ENCODE data around the gene IDH3B.
A peak's percentile ranks its signal among the peaks of the same experiment; 100 is the strongest.

Gene IDH3B

GRCh38 chr20:2673453-2673852, 9.4 kb upstream of the IDH3B start:
- no peak overlapping the region for H2AFZ ChIP-seq (ENCODE audit: low read depth, low read length)
- no peak overlapping the region for H3K4ac ChIP-seq (ENCODE audit: low read depth in 1 of 2, low read length in 2 of 2)
- H3K14ac ChIP-seq (ENCODE audit: low read length in 2 of 2) = no peak overlapping the region
- no peak for DNase-seq
- no peaks in the 10 kb centered on the region for H3K79me1 ChIP-seq (replicated peaks; ENCODE audit: low read length, poor library complexity, severe bottlenecking)
- H3K36me3 ChIP-seq (ENCODE audit: control insufficient read depth in 1 of 2, insufficient read depth in 2 of 2, low read depth in 1 of 2, low read length in 2 of 2) = no peaks in the 10 kb centered on the region
- no peak overlapping the region for H3K18ac ChIP-seq (ENCODE audit: low read depth in 1 of 2, low read length in 2 of 2)
- H3K27me3 ChIP-seq (ENCODE audit: control insufficient read depth in 1 of 2, insufficient read depth in 1 of 2, low read length in 2 of 2) = peaks cover 36 to 46% of the 10 kb centered on the region in 2 experiments
- no peak overlapping the region for H4K8ac ChIP-seq (ENCODE audit: low read length)
- H2BK12ac ChIP-seq (ENCODE audit: low read length in 2 of 2) = no peak overlapping the region
- H3K4me2 ChIP-seq (ENCODE audit: low read length, poor library complexity, severe bottlenecking) = no peak overlapping the region
- H3K9ac ChIP-seq (ENCODE audit: low read length) = no peak overlapping the region
- 80% methylated on average over 4 of the region's 4 CpGs for WGBS
- H2BK15ac ChIP-seq (ENCODE audit: low read depth, poor library complexity, severe bottlenecking) = no peak overlapping the region
- H3K27ac ChIP-seq (ENCODE audit: low read length, poor library complexity, severe bottlenecking) = no peak overlapping the region
- no peak overlapping the region for H3K23ac ChIP-seq (ENCODE audit: low read length in 2 of 2)
- H2BK5ac ChIP-seq (ENCODE audit: low read depth, low read length, poor library complexity, severe bottlenecking) = no peak overlapping the region
- no peak overlapping the region for H2BK120ac ChIP-seq (ENCODE audit: low read depth, low read length)
- H2AK5ac ChIP-seq (ENCODE audit: low read length, severe bottlenecking) = no peak overlapping the region
- no peak overlapping the region for H3K4me3 ChIP-seq (ENCODE audit: insufficient read depth in 1 of 2, low read depth in 1 of 2, low read length in 2 of 2)
- no peaks in the 10 kb centered on the region for H3K9me3 ChIP-seq (ENCODE audit: control insufficient read depth, low read length)
- no peak overlapping the region for H4K91ac ChIP-seq (ENCODE audit: low read length)
- no peaks in the 10 kb centered on the region for H3K4me1 ChIP-seq (ENCODE audit: control insufficient read depth, insufficient read depth, low read depth, low read length)

GRCh38 chr20:2672446-2672845, 8.4 kb upstream of the IDH3B start:
- no peaks in the 10 kb centered on the region for H3K79me1 ChIP-seq (replicated peaks; ENCODE audit: low read length, poor library complexity, severe bottlenecking)
- no peak overlapping the region for H3K4me3 ChIP-seq (ENCODE audit: insufficient read depth in 1 of 2, low read depth in 1 of 2, low read length in 2 of 2)
- no peak overlapping the region for H2AK5ac ChIP-seq (ENCODE audit: low read length, severe bottlenecking)
- no peak overlapping the region for H4K8ac ChIP-seq (ENCODE audit: low read length)
- H4K91ac ChIP-seq (ENCODE audit: low read length) = no peak overlapping the region
- H3K14ac ChIP-seq (ENCODE audit: low read length in 2 of 2) = no peak overlapping the region
- H2BK12ac ChIP-seq (ENCODE audit: low read length in 2 of 2) = no peak overlapping the region
- no peaks in the 10 kb centered on the region for H3K4me1 ChIP-seq (ENCODE audit: control insufficient read depth, insufficient read depth, low read depth, low read length)
- no peak overlapping the region for H3K4ac ChIP-seq (ENCODE audit: low read depth in 1 of 2, low read length in 2 of 2)
- no peaks in the 10 kb centered on the region for H3K36me3 ChIP-seq (ENCODE audit: control insufficient read depth in 1 of 2, insufficient read depth in 2 of 2, low read depth in 1 of 2, low read length in 2 of 2)
- no peak overlapping the region for H2BK15ac ChIP-seq (ENCODE audit: low read depth, poor library complexity, severe bottlenecking)
- no peak overlapping the region for H3K18ac ChIP-seq (ENCODE audit: low read depth in 1 of 2, low read length in 2 of 2)
- no peak overlapping the region for H3K4me2 ChIP-seq (ENCODE audit: low read length, poor library complexity, severe bottlenecking)
- no peak overlapping the region for H2AFZ ChIP-seq (ENCODE audit: low read depth, low read length)
- no peak overlapping the region for H3K23ac ChIP-seq (ENCODE audit: low read length in 2 of 2)
- H2BK120ac ChIP-seq (ENCODE audit: low read depth, low read length) = no peak overlapping the region
- WGBS = 82% methylated on average over 3 of the region's 3 CpGs
- no peaks in the 10 kb centered on the region for H3K9me3 ChIP-seq (ENCODE audit: control insufficient read depth, low read length)
- H3K27ac ChIP-seq (ENCODE audit: low read length, poor library complexity, severe bottlenecking) = no peak overlapping the region
- H3K9ac ChIP-seq (ENCODE audit: low read length) = no peak overlapping the region
- H2BK5ac ChIP-seq (ENCODE audit: low read depth, low read length, poor library complexity, severe bottlenecking) = no peak overlapping the region
- peaks cover 31 to 43% of the 10 kb centered on the region in 2 experiments for H3K27me3 ChIP-seq (ENCODE audit: control insufficient read depth in 1 of 2, insufficient read depth in 1 of 2, low read length in 2 of 2)
- DNase-seq = no peak

- Histone ChIP-seq H3K9ac (ENCODE audit: low read length) (no peak overlapping the region), H3K14ac (ENCODE audit: low read length in 2 of 2) (no peak overlapping the region), H4K91ac (ENCODE audit: low read length) (no peak overlapping the region), H2BK12ac (ENCODE audit: low read length in 2 of 2) (no peak overlapping the region), H3K4me3 (ENCODE audit: insufficient read depth in 1 of 2, low read depth in 1 of 2, low read length in 2 of 2) (no peak overlapping the region), H2BK5ac (ENCODE audit: low read depth, low read length, poor library complexity, severe bottlenecking) (no peak overlapping the region), H2BK120ac (ENCODE audit: low read depth, low read length) (no peak overlapping the region), H3K23ac (ENCODE audit: low read length in 2 of 2) (no peak overlapping the region), H3K27me3 (ENCODE audit: control insufficient read depth in 1 of 2, insufficient read depth in 1 of 2, low read length in 2 of 2) (peaks cover 26 to 39% of the 10 kb centered on the region in 2 experiments), H2AK5ac (ENCODE audit: low read length, severe bottlenecking) (no peak overlapping the region), H3K27ac (ENCODE audit: low read length, poor library complexity, severe bottlenecking) (no peak overlapping the region), H2AFZ (ENCODE audit: low read depth, low read length) (no peak overlapping the region), H3K18ac (ENCODE audit: low read depth in 1 of 2, low read length in 2 of 2) (no peak overlapping the region), H2BK15ac (ENCODE audit: low read depth, poor library complexity, severe bottlenecking) (no peak overlapping the region), H3K36me3 (ENCODE audit: control insufficient read depth in 1 of 2, insufficient read depth in 2 of 2, low read depth in 1 of 2, low read length in 2 of 2) (no peaks in the 10 kb centered on the region), H3K79me1 (replicated peaks; ENCODE audit: low read length, poor library complexity, severe bottlenecking) (no peaks in the 10 kb centered on the region), H3K4me2 (ENCODE audit: low read length, poor library complexity, severe bottlenecking) (no peak overlapping the region), H3K4me1 (ENCODE audit: control insufficient read depth, insufficient read depth, low read depth, low read length) (no peaks in the 10 kb centered on the region), H4K8ac (ENCODE audit: low read length) (no peak overlapping the region), H3K9me3 (ENCODE audit: control insufficient read depth, low read length) (no peaks in the 10 kb centered on the region), H3K4ac (ENCODE audit: low read depth in 1 of 2, low read length in 2 of 2) (no peak overlapping the region)
- WGBS = 20% methylated on average over 3 of the region's 4 CpGs
- no peak for DNase-seq
These were observed 8.0 kb upstream of the IDH3B start for GRCh38 chr20:2671977-2672376.

GRCh38 chr20:2663364-2663886, 591 bp downstream of the IDH3B start:
- no peak overlapping the region for H3K14ac ChIP-seq (ENCODE audit: low read length in 2 of 2)
- H3K23ac ChIP-seq (ENCODE audit: low read length in 2 of 2) = no peak overlapping the region
- H3K79me1 ChIP-seq (replicated peaks; ENCODE audit: low read length, poor library complexity, severe bottlenecking) = peaks cover 22% of the 10 kb centered on the region

More at GRCh38 chr20:2663364-2663886, 591 bp downstream of the IDH3B start:
- Histone ChIP-seq H3K27ac (ENCODE audit: low read length, poor library complexity, severe bottlenecking) (no peak overlapping the region), H2BK15ac (ENCODE audit: low read depth, poor library complexity, severe bottlenecking) (no peak overlapping the region), H3K4me1 (ENCODE audit: control insufficient read depth, insufficient read depth, low read depth, low read length) (peaks cover 4% of the 10 kb centered on the region), H2AK5ac (ENCODE audit: low read length, severe bottlenecking) (no peak overlapping the region), H3K4me3 (ENCODE audit: insufficient read depth in 1 of 2, low read depth in 1 of 2, low read length in 2 of 2) (peak overlapping the region; percentile 95 to 96), H3K36me3 (ENCODE audit: control insufficient read depth in 1 of 2, insufficient read depth in 2 of 2, low read depth in 1 of 2, low read length in 2 of 2) (peaks cover 33 to 39% of the 10 kb centered on the region in 2 experiments), H3K9me3 (ENCODE audit: control insufficient read depth, low read length) (no peaks in the 10 kb centered on the region), H3K18ac (ENCODE audit: low read depth in 1 of 2, low read length in 2 of 2) (no peak overlapping the region), H3K4me2 (ENCODE audit: low read length, poor library complexity, severe bottlenecking) (peak overlapping the region; percentile 97), H4K8ac (ENCODE audit: low read length) (peak overlapping the region; percentile 94), H3K27me3 (ENCODE audit: control insufficient read depth in 1 of 2, insufficient read depth in 1 of 2, low read length in 2 of 2) (peaks cover 4 to 7% of the 10 kb centered on the region in 2 experiments), H3K9ac (ENCODE audit: low read length) (peak overlapping the region; percentile 98), H2AFZ (ENCODE audit: low read depth, low read length) (peak overlapping the region; percentile 46), H3K4ac (ENCODE audit: low read depth in 1 of 2, low read length in 2 of 2) (peak overlapping the region in 1 of 2 experiments; percentile 84), H2BK12ac (ENCODE audit: low read length in 2 of 2) (no peak overlapping the region), H2BK120ac (ENCODE audit: low read depth, low read length) (no peak overlapping the region), H4K91ac (ENCODE audit: low read length) (peak overlapping the region; percentile 71), H2BK5ac (ENCODE audit: low read depth, low read length, poor library complexity, severe bottlenecking) (no peak overlapping the region)
- WGBS = 17% methylated on average over 13 of the region's 13 CpGs
- DNase-seq = no peak

Measured in mesenchymal stem cell (in vitro differentiated cells and primary cell).